GM23248 (cell line): ENCODE results near the gene RERE.

ENCODE experiments used
- EZH2 ChIP-seq: fragments of 200-600 bp; sonication (generic); IDR thresholded peaks from 2 replicates; pipeline ENCODE4 v1.6.1; 2018; ENCODE audit warnings: antibody characterized with exemption, mild to moderate bottlenecking; ENCODE audit not compliant: insufficient read depth, poor library complexity, severe bottlenecking
- EZH2phosphoT487 ChIP-seq: fragments of 200-600 bp; sonication (generic); IDR thresholded peaks from 2 replicates; pipeline ENCODE4 v1.6.1; 2018; ENCODE audit warnings: antibody characterized with exemption, moderate library complexity, mild to moderate bottlenecking, low read depth; ENCODE audit not compliant: insufficient read depth

DNA sequence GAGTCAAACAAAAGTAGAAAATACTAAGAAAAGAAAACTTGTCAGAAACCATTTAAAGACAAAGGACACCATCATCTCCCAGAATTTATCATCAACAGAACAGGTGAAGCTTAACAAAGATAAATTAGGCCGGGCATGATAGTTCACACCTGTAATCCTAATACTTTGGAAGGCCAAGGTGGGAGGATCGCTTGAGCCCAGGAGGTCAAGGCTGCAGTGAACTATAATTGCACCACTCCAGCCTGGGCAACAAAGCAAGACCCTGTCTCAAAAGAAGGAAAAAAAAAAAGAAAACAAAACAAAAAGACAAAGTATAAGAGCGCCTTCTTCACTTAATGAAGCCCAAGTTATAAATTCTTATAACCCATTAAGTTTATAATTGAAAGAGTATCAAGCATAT is 25.6 kb downstream of the RERE start:
- TF ChIP-seq EZH2 (no peak), EZH2phosphoT487 (no peak)
